Fibroblast of peridontal ligament (primary cell): ENCODE results near the gene RALY.

Experiments
- DNase-seq: peaks from one replicate; pipeline ENCODE4 v3.0.0-alpha.2; 2010; ENCODE audit errors: extremely low read depth

RALY gene

DNA sequence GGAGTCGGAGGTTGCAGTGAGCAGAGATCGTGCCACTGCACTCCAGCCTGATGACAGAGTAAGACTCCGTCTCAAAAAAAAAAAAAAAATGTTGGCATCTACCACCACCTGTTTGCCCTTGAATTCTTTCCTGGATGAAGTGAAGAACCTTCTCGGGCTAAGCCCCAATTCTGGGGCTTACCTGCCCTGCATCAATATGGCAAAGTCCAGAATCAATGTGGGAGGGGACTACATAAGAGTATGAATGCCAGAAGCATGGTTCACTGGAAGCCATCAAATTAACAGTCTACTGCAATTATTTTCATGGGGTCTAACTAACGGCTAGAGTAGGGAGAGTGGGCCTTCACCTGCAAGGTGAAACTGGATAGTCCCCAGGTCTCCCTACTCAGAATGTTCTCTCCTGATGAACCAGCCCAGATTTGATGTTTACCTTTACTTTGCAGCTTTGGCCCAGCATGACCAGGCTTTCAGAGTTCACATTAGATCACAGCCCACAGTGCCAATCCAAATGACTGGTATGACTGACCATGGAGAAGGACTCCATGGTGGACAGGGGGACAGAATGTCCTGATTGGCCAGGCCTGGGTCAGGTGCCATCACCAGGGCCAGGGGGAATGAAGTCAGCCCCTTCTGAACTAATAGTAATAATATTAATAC is 7.0 kb upstream of the RALY start:
- DNase-seq = no peak

DNA sequence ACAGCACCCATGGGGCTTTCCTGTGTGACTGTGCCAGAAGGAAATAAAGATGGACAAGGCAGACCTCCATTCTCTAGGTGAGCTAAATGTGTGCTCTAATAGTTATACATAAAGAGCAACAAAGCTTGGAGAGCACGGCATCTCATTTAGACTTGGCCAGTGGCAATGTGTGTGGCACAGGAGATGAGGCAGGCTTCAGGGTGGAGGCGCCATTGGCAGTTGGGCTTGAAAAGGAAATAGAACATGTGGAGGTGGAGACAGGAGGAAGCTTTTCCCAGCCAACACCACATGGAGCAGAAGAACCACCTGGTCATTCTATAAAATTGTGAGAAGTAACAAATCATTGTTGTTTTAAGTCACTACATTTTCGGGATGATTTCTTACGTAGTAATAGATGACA is 3.6 kb upstream of the RALY start:
- no peak for DNase-seq

DNA sequence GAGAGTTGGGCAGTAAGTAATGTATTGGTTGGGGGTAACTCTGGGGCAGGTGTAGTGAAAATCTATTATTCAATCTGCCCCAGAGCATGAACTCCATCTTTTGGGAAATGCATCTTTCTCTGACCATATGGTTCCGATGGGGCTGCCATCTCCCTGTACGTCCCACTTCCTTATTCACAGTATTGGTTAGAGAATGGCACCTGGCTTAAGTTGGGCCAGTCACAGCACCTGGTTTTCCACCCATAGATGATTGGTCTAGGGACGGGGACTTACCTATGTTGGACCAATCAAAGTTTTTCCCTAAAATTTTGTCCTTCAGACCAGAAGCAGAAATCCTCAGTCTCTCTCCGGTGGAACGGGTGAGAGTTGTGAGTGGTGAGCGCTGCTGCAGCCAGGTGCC is 2.2 kb upstream of the RALY start:
- DNase-seq = no peak

DNA sequence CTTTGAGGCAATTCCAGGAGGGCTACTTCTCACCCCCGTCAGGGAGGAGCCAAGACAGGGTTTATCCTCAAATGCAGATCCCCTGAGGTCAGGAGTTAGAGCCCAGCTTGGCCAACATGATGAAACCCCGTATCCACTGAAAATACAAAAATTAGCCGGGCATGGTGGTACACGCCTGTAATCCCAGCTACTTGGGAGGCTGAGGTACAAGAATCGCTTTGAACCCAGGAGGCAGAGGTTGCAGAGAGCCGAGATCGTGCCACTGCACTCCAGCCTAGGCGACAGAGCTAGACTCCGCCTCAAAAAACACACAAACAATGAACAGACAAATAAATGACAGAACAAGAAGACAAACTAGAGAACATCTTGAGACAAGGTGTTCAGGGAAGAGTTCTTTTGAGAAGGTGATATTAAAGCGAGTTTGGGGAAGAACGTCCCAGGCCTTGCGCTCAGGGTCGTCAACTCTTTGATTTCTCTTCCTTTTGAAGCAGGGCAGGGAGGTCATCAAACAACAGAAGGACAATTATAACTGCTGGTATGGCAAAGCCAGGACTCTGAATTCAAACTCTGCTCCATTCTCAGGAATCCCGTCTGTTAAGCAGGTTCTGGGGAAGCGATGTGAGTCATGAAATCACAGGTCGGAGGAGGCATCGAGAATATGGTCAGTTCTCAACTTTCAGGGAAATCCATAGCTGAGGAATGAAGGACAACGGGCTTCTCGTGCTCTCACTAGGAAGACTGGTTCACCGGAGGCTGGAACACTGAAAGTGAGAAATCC is 1.4 kb upstream of the RALY start:
- DNase-seq = no peak

DNA sequence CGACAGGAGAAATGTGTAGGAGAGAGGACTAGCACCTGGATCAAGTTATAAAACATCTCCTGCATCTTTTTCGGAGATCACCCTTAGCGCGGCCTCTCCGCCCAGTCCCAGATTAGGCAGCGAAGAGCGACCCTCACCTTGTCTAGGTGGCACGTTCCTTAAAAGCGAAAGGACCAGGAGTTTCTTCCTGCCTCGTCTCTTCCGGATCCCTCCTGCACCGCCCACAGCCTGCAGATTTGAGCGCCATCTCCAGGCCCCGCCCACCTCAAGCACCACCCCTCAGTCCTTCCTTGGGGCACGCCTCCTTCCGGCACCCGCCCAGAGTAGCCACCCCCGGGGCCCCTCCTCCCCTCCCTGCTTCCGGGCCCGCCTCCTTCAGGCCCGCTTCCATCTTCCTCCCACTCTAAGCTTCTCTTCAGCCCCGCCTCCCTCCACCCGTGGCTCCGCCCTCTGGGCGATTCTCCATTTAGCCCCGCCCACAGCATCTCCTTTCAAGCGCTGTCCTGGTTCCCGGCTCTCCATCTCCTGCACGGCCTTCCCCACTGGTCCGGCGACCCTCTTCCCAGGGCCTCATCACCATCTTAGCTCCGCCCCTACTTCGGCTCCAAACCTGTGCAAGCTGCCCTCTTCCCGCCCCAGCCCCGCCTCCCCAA is 662 bp upstream of the RALY start:
- DNase-seq = peak; percentile 99

DNA sequence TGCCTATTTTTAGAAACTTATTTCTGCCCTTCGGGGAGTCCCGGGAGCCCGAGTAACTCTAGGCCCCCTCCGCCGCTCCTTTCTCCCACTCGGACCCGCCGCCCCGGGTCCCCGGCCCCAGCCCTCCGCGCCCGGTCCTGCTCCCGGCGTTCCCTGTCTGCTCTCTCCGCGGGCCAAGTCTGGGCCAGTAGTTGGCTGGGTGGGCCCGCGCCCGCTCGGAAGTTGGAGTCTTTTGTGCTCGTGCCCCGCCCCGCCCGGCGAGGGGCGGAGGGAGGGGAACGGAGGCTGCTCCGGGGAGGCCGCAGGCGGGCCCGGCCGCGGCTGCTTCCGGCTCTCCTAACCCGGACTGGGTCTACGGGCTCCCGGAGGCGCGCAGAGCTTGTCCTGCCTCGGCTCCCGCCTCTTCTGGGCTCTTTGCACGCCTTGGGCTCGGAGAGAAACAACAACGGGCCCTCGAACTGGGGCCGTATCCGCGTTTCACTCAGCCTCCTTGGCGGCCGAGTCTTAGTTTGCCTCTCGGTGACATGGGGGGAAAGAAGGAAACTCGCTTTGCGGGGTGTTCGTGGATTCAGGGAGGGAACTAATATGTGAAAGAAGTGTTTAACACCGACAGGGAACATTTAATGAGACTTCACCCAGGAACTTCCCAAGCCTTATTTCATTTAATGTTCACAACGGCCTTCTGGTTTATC is 657 bp downstream of the RALY start:
- DNase-seq = peak; percentile 65

DNA sequence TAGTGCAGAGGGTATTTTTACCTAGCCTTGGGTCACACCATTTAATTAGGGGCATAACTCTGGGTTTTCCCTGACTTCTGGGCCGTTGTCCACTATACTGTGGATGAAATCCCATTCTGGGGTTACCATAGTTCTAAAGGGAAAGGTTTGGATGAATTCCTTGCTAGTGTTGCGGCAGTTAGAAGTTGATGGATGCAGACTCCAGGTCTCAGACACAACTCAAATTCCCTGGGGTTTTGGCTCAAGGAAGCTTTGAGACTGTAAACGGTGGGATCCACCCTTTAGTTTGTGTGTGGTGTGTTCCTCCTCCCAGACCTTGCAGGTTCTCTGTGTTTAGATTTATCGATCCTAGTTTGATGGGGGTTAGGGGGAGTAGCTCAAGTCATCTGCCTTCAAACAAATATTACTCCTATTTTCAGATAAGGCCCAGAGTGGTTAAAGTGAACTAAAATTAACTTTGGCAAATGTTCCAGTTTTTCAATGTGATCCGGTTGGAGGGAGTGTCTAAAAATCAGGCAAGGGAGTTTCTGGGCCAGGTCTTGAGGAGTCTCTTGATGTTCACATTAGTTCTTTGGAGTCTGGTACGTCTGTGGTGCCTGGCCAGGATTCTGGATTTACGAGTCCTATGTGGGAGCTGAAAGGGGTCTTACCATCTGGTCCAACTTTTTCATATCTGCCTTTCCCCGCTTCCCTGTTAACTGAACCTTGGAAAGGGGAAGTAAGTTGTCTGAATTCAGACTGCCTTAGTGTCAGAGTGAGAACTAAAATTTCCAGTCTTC is 1.5 kb downstream of the RALY start:
- DNase-seq = peak; percentile 39

DNA sequence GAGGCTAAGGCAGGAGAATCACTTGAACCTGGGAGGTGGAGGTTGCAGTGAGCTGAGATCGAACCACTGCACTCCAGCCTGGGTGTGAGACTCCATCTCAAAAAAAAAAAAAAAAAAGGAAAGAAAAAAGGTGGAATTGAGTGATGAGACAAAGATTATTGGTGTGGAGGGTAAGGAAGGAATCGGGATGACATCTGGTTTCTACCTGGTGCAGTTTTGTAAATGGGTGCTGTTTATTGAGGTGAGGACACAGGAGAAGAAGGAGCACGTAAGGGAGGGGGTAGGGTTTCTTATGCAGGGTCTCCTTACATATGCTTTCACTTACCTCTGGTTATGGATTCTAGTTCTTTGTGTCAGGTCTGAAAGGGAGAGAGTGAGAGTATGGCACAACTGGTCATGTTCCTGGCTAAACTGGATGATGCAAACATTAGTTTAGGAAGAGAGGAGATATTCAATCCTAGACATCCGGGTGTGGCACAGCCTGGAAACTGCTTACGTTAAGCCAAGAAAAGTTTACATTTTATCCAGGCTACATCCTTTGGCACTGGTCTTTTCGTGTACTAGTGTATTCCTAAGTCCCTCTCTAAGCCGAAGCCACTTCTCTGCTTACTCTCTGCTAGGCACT is 5.4 kb downstream of the RALY start:
- DNase-seq = peak; percentile 50

DNA sequence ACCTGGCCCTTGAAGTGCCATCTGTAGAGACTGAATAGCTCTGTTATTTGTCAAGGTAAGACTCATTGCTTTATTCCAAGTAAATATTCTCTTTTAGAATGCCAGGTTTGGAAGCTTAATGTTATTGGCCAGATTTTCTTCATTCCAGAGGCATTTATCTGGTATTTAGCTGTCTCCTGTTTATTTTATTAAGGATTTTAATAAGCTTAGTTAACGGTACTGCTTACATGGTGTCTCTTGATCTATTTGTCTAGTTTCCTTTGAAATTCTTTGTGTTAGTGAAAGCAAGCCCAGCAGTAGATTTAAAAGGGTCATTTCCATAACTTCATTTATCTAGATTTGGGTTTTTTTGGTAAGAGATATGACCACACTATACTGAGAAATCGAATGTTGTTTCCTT is 7.7 kb downstream of the RALY start:
- no peak for DNase-seq

DNA sequence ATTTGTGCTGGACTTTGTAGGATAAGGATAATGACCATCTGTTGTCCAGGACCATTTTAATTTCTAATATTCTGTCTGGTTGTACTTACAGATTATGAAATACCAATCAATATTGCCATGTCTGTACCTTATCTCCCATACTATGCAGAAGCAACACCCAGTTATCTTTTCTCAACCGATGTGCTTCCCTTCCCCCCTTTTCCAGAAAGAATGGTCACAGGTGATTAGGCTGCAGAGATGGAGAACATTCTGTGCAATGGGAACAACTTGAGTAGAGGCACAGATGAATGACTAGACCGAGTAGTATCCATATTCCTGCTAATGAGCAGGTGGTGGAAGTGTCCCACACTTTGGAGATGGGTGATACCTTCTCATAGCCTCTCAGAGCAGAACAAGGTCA is 10.5 kb downstream of the RALY start:
- DNase-seq = no peak

DNA sequence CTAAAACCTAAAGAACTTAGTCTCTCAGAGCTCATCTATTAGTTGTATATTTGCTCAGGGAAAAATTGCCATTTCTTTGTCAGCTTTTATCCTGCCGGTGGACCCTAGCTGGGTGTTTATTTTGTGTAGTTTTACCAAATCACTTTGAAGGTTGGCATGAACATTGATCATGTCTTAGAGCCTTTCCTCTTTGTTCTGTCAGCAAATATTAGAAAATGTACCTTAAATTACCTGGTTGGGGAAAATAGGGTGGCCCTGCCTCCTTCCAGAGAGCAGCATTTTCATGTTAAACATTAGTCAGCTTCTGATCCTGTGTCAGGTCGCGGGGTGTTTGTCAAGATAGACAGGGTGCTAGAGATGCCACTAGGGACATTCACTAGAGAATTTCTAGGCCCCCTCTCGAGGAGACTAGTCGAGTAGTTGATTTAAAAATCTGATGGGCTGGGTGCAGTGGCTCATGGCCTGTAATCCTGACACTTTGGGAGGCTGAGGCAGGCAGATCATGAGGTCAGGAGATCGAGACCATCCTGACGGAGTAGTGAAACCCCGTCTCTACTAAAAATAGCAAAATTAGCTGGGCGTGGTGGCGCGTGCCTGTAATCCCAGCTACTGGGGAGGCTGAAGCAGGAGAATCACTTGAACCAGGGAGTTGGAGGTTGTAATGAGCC is 11.2 kb downstream of the RALY start:
- DNase-seq = no peak

DNA sequence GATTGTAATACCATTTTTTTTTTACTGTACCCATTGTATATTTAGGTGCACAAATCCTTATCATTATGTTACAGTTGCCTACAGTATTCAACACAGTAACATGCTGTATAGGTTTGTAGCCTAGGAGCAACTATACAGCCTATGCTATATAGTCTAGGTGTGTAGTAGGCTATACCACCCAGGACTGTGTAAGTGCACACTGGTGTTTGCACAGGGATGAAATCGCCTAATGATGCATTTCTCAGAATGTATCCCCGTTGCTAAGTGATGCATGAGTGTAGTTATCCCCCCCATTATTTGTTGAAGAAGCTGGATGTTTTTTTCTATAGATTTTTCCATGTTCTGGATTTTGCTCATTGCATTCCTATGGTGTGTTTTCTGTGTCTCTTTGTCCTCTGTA is 12.9 kb downstream of the RALY start:
- no peak for DNase-seq

DNA sequence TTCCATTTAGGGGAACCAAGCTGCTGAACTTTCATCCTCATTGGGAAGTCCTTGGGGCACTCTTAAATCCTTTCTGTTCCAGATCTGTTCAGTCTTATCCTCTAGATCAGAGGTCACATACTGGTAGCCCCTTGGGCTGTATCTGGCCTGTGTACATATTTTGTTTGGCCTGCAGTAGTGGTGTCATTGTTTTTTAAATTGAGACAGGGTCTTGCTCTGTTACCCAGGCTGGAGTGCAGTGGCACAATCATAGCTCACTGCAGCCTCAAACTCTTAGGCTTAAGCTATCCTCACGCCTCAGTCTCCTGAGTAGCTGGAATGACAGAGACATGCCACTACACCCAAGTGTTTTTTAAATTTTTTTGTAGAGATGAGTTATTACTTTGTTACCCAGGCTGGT is 14.8 kb downstream of the RALY start:
- no peak for DNase-seq

DNA sequence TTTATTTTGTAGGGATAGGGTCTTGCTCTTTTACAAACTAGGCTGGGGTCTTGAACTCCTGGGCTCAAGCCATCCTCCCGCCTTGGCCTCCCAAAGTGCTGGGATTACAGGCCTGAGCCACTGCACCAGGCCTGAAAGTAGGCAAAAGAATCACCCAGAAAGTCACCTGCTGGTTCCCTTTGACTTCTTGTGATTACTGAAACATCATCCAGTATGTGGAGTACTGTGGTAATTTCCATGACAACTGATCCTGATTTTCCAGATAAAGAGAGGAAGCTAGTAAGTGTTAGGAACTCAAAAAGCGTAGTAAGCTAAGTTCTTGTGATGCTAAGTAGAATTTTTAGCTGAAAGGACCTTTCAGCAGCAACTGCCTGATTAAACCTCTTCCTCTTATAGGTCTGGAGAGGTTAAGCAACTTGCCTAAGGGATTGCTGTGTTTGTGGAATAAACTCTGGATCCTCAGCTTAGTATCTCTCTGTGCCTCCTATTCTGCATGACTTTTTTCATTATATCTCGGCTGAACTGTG is 16.8 kb downstream of the RALY start:
- DNase-seq = no peak

DNA sequence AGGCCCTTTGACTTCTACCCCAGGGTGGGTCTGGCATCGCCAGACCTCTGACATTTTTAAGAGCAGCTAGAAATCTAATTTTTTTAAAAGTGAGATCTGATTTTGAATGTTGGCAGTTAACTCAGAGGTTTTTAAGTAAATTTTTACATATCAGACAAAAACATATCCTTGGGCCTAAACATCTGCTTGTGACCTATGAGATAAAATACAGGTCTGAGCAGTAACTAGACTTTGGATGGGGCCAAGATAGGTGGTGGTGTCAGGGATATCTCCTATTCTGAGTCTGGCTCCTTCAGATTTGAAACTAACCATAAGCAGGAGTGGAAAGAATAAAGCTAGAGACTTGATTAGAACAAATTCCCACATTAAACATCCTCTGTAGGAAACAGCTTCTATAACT is 17.6 kb downstream of the RALY start:
- no peak for DNase-seq

DNA sequence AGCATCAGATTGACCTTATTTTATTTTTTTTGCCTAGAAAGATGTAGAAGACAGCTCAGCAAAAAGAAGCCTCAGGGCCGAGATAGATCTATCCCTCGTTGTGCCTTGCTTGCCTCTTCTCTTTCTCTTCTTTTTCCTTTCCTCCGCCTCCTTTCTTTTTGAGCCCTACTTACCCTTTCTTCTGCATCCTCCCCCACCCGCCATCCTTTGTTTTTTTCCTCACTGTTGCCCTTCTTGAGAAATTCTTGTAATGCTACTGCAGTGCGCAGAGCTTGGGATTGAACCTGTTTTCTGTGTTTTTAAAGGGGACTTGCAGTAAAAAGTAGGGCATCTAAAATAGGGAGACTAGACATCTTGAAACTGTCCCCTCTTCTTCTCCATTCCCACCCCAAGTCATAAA is 18.6 kb downstream of the RALY start:
- DNase-seq = no peak

DNA sequence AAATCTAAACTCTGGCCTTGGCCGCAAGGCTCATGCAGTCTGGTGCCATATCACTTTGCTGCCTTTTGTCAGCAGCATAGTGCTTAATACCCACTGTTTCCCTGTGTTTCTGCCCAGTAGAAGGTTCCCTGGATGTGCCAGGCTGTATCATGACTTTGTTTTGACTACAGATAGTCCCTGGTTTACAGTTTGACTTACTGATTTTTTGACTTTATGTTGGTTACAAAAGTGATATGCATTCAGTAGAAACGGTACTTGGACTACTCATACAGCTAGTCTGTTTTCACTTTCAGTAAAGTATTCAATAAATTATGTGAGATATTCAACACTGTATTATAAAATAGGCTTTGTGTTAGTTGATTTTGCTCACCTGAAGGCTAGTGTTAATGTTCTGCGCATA is 19.0 kb downstream of the RALY start:
- DNase-seq = no peak

DNA sequence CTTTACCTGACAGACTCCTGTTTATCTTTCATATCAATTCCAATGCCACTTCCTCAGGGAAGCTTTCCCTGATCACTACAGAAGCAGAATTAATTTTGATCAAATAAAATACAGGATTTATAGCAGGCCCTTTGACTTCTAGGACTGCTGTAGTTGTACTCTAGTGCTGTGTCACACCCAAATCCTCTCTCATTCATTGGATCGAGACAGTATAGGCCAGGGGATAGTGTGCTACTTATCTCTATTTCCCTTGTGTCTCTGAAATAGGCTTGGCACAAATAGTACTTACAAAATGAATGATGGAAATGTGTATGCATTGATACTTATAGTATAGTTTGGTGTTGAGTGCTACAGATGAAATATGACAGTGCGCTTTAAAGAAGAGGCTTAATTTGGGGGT is 19.8 kb downstream of the RALY start:
- no peak for DNase-seq

DNA sequence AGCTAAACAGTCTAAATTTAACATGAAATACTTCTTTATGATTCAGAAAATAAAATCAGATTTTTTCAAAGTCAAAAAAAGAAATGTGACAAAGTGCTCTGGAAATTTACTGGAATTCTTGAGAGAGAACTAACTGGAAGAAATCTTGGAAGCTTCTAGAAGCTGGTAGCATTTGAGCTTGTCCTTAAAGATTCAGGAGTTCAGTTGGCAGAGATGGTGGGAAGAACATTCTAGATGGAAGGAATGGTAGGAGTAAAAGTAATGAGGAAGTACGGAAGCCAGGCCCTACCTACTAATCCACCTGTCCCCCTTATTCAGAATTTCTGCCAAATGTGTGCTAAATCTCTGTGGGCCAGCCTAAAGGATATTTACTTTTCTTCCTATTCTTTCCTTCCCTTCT is 21.2 kb downstream of the RALY start:
- DNase-seq = no peak
